ENCODE data around the gene KLHL15.

Gene KLHL15

GRCh38 chrX:24023972-24024669 lies 2.9 kb downstream of the KLHL15 start:
- DNase-seq (ENCODE audit: extremely low read depth, low read depth): no peak
- no peak for TF ChIP-seq CTCF (IDR thresholded peaks at IDR 0.05; ENCODE audit: low read depth, low read length)

- TF ChIP-seq CTCF (IDR thresholded peaks at IDR 0.05; ENCODE audit: low read depth, low read length): no peak
Measured at GRCh38 chrX:24023544-24023943, 3.4 kb downstream of the KLHL15 start.

GRCh38 chrX:24020306-24020876 lies 6.6 kb downstream of the KLHL15 start:
- DNase-seq (ENCODE audit: extremely low read depth, low read depth): no peak
- TF ChIP-seq CTCF (IDR thresholded peaks at IDR 0.05; ENCODE audit: low read depth, low read length): no peak

More at GRCh38 chrX:24023544-24023943, 3.4 kb downstream of the KLHL15 start:
- DNase-seq (ENCODE audit: extremely low read depth, low read depth): no peak

GRCh38 chrX:24019448-24019847 lies 7.5 kb downstream of the KLHL15 start:
- no peak for DNase-seq (ENCODE audit: extremely low read depth, low read depth)
- TF ChIP-seq CTCF (IDR thresholded peaks at IDR 0.05; ENCODE audit: low read depth, low read length): no peak

- no peak for TF ChIP-seq CTCF (IDR thresholded peaks at IDR 0.05; ENCODE audit: low read depth, low read length)
- no peak for DNase-seq (ENCODE audit: extremely low read depth, low read depth)
Measured at GRCh38 chrX:24018809-24019208, 8.2 kb downstream of the KLHL15 start.

- TF ChIP-seq CTCF (IDR thresholded peaks at IDR 0.05; ENCODE audit: low read depth, low read length): no peak
- no peak for DNase-seq (ENCODE audit: extremely low read depth, low read depth)
Measured at GRCh38 chrX:24017674-24018073, 9.3 kb downstream of the KLHL15 start.

- no peak for DNase-seq (ENCODE audit: extremely low read depth, low read depth)
Measured at GRCh38 chrX:24014388-24015018, 12.5 kb downstream of the KLHL15 start.

More at GRCh38 chrX:24014388-24015018, 12.5 kb downstream of the KLHL15 start:
- TF ChIP-seq CTCF (IDR thresholded peaks at IDR 0.05; ENCODE audit: low read depth, low read length): no peak

Measured in AG09319 (cell line).